ENCODE results near the gene CEP68. TPM values are rescaled to one million over a fixed set of nuclear protein-coding genes. Genes with fewer than 3 reads are reported as not detected.

Gene CEP68
- total RNA-seq, 4 donors from 2014 or later, result 14.1 to 55.0 (median 30.0) TPM

DNA sequence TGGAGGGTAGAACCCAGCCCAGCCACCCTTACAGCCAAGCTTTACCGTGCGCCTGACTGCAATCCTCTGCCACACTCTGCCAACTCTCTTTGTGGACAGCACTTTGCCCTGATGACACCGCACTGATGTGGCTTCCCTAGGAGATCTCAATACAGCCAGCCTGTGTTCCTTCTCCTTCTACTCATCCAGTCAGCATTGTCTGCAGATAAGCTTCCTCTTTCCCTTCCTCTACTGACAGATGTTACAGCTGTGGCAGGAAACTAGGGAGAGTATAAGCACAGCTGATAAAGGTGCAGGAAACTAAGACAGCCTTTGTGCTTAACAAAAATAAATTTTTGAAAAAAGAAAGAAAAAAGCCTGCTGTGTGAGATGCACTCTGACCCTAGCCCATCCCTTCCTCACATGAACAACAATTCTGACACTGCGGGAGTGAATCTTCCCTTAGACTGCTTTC lies 25.0 kb downstream of the CEP68 start:
- H3K27me3 ChIP-seq, result no peaks in the 10 kb centered on the region
- no peaks in the 10 kb centered on the region for H3K36me3 ChIP-seq
- TF ChIP-seq POLR2A (IDR thresholded peaks at IDR 0.05) (no peak), CTCF (IDR thresholded peaks at IDR 0.05) (no peak)
- H3K27ac ChIP-seq, result no peak overlapping the region
- peaks cover under 1 to 5% of the 10 kb centered on the region in 2 donors for H3K4me1 ChIP-seq
- no peaks in the 10 kb centered on the region for H3K9me3 ChIP-seq
- no peak overlapping the region for H3K4me3 ChIP-seq
- no peak for DNase-seq
- intact Hi-C loops (cut with DNase I; ENCODE audit: low total_unique reads), result no loop called here

- Histone ChIP-seq H3K36me3 (no peaks in the 10 kb centered on the region), H3K4me3 (no peak overlapping the region), H3K27ac (no peak overlapping the region), H3K9me3 (no peaks in the 10 kb centered on the region), H3K4me1 (no peaks in the 10 kb centered on the region), H3K27me3 (no peaks in the 10 kb centered on the region)
- no peak for DNase-seq
- intact Hi-C loops (cut with DNase I; ENCODE audit: low total_unique reads), result no loop called here
- no peak for TF ChIP-seq POLR2A (IDR thresholded peaks at IDR 0.05)
- TF ChIP-seq CTCF (IDR thresholded peaks at IDR 0.05), result no peak
These were observed 28.9 kb downstream of the CEP68 start for GRCh38 chr2:65085148-65085547.

GRCh38 chr2:65092791-65093190 lies 36.6 kb downstream of the CEP68 start:
- Histone ChIP-seq H3K4me1 (no peaks in the 10 kb centered on the region), H3K9me3 (no peaks in the 10 kb centered on the region), H3K4me3 (no peak overlapping the region), H3K27me3 (no peaks in the 10 kb centered on the region), H3K27ac (no peak overlapping the region), H3K36me3 (no peaks in the 10 kb centered on the region)
- no peak for DNase-seq
- intact Hi-C loops (cut with DNase I; ENCODE audit: low total_unique reads), result no loop called here
- no peak for TF ChIP-seq POLR2A (IDR thresholded peaks at IDR 0.05)
- no peak for TF ChIP-seq CTCF (IDR thresholded peaks at IDR 0.05)

DNA sequence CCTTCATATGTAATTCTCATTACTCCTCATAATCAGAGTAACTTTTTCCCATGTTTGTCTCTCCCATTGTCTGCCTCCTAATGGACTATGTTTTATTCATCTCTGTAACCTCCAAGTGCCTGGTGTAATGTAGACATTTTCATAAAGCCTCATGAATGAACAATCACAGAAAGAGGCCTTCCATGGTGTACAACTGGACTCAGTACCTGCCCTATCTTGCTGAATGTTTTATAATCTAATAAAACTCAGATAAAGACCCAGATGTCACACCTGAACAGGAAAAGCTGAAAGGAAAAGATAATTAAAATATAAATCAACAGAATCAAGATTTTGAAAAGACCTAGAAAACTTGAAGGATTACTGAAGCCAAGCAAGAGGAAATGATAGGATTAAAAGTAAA lies 37.0 kb downstream of the CEP68 start:
- no peak for TF ChIP-seq POLR2A (IDR thresholded peaks at IDR 0.05)
- no peak for TF ChIP-seq CTCF (IDR thresholded peaks at IDR 0.05)
- no peak for DNase-seq
- H3K4me1 ChIP-seq, result no peaks in the 10 kb centered on the region
- intact Hi-C loops (cut with DNase I; ENCODE audit: low total_unique reads), result no loop called here
- no peaks in the 10 kb centered on the region for H3K36me3 ChIP-seq
- no peaks in the 10 kb centered on the region for H3K27me3 ChIP-seq
- H3K4me3 ChIP-seq, result no peak overlapping the region
- H3K9me3 ChIP-seq, result no peaks in the 10 kb centered on the region
- H3K27ac ChIP-seq, result no peak overlapping the region

DNA sequence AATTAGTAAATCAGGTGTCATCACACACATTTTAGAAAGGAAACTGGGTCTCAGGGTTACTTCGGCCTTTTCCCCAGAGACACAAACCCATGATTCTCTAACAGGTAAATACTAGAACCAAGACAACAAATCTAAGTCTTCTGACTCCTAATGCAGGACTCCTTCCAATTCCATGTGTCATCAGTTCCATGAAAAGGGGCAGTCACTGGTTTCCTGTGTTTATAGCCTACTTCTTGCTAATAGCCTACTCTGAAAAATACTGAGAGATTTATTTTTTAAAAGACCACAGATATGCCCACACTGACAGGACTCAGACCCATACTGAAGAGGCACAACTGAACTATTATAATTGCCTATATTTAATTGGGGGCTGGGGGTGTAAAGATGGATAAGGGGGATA lies 40.7 kb downstream of the CEP68 start:
- no peaks in the 10 kb centered on the region for H3K36me3 ChIP-seq
- no peak for DNase-seq
- H3K4me3 ChIP-seq, result no peak overlapping the region
- H3K4me1 ChIP-seq, result no peaks in the 10 kb centered on the region
- no peak overlapping the region for H3K27ac ChIP-seq
- intact Hi-C loops (cut with DNase I; ENCODE audit: low total_unique reads), result no loop called here
- no peaks in the 10 kb centered on the region for H3K27me3 ChIP-seq
- TF ChIP-seq CTCF (IDR thresholded peaks at IDR 0.05) (no peak), POLR2A (IDR thresholded peaks at IDR 0.05) (no peak)
- H3K9me3 ChIP-seq, result no peaks in the 10 kb centered on the region

All from uterus (tissue), 4 donors.